HCT116 (cell line): ENCODE data around the gene MARCHF3. TPM values are rescaled to one million over a fixed set of nuclear protein-coding genes. Genes with fewer than 3 reads are reported as not detected.

Experiments used
- ATAC-seq: fragments of 200-7000 bp; cut with Tn5 transposase; 2 replicates; pipeline ENCODE4 v1.9.1; 2020; ENCODE audit warnings: mild to moderate bottlenecking, moderate library complexity
- BruUV-seq: library from RNA; stranded (reverse); fragments of 400-500 nt; replicated peaks from 2 replicates; lab custom pipeline; 2021; lab: Mats Ljungman, UMichigan
- CTCF ChIA-PET: fragments of 300-600 bp; sonication (Branson Sonifier 250); formaldehyde crosslinking; loops from one replicate; lab custom pipeline; 2021; ENCODE audit warnings: antibody characterized with exemption; lab: Charles Lee
- POLR2A ChIA-PET: fragments of 300-600, 350-600 bp; sonication (Branson Sonifier 250); formaldehyde crosslinking; loops from one replicate; lab custom pipeline; 2021; ENCODE audit warnings: antibody characterized with exemption; lab: Charles Lee
- RAD21 ChIA-PET, 2 experiments: fragments of 300-600 bp; sonication (Branson Sonifier 250); formaldehyde crosslinking; loops; one replicate each; lab custom pipeline; 2023; ENCODE audit warnings: low total read pairs in 2 of 2; ENCODE audit not compliant: uncharacterized antibody in 2 of 2, unreplicated experiment in 2 of 2, low non-redundant PET in 1 of 2; lab: Charles Lee
- DNase-seq: peaks from one replicate; pipeline ENCODE4 v3.0.0-alpha.2; 2010; ENCODE audit warnings: low read depth, low spot score
- H2AFZ ChIP-seq: fragments of 200-600 bp; shearing (Covaris generic), sonication (generic); 2 replicates; pipeline ENCODE4 v1.6.1; 2017; ENCODE audit warnings: low read depth, mixed run types, mixed read lengths, antibody characterized with exemption, low read length; ENCODE audit not compliant: poor library complexity, severe bottlenecking
- H3K27ac ChIP-seq: 2 replicates; pipeline ENCODE4 v1.5.1; 2012; ENCODE audit warnings: low read depth, low read length
- H3K27me3 ChIP-seq: fragments of 200-600 bp; sonication (generic); 2 replicates; pipeline ENCODE4 v1.6.1; 2016; ENCODE audit warnings: mixed run types, low read length, mixed read lengths; ENCODE audit not compliant: insufficient read depth
- H3K36me3 ChIP-seq, 2 experiments: fragments of 200-500 bp in 1 of 2; fragments of 200-600 bp in 1 of 2; sonication (Bioruptor generic) in 1 of 2; sonication (generic) in 1 of 2; 2 replicates each; pipeline versions ENCODE4 v1.5.1 to v1.6.1; 2014 to 2016; ENCODE audit warnings: low read length in 2 of 2, inconsistent platforms in 1 of 2, mixed read lengths in 1 of 2, mixed run types in 1 of 2; ENCODE audit not compliant: insufficient read depth in 2 of 2, control insufficient read depth in 1 of 2
- H3K4me1 ChIP-seq, 2 experiments: fragments of 200-600 bp in 1 of 2; sonication (generic) in 1 of 2; 2 replicates each; pipeline versions ENCODE4 v1.5.1 to v1.6.1; 2012 to 2017; ENCODE audit warnings: low read length in 2 of 2, inconsistent platforms in 1 of 2, mild to moderate bottlenecking in 1 of 2, mixed read lengths in 1 of 2, mixed run types in 1 of 2, moderate library complexity in 1 of 2; ENCODE audit not compliant: insufficient read depth in 2 of 2, control insufficient read depth in 1 of 2
- H3K4me2 ChIP-seq: fragments of 200-600 bp; sonication (generic); 2 replicates; pipeline ENCODE4 v1.6.1; 2017; ENCODE audit warnings: mixed run types, low read length, mixed read lengths
- H3K4me3 ChIP-seq, 2 experiments: fragments of 200-600 bp in 1 of 2; sonication (generic) in 1 of 2; replicated peaks in 1 of 2; 2 replicates each; pipeline ENCODE4 v1.5.1; 2011 to 2016; ENCODE audit warnings: low read length in 2 of 2, control low read depth in 1 of 2, low read depth in 1 of 2, mild to moderate bottlenecking in 1 of 2, mixed read lengths in 1 of 2, mixed run types in 1 of 2
- H3K79me2 ChIP-seq: fragments of 200-600 bp; sonication (generic); 2 replicates; pipeline ENCODE4 v1.6.1; 2017; ENCODE audit warnings: mild to moderate bottlenecking, mixed run types, low read length, moderate library complexity, mixed read lengths; ENCODE audit not compliant: insufficient read depth
- H3K9ac ChIP-seq: fragments of 200-600 bp; sonication (generic); 2 replicates; pipeline ENCODE4 v1.6.1; 2016; ENCODE audit warnings: low read length, mixed read lengths
- H3K9me2 ChIP-seq: fragments of 200-600 bp; sonication (generic), shearing (Covaris generic); 2 replicates; pipeline ENCODE4 v1.6.1; 2017; ENCODE audit warnings: mixed run types, mild to moderate bottlenecking, moderate library complexity; ENCODE audit not compliant: insufficient read depth
- H3K9me3 ChIP-seq, 2 experiments: fragments of 200-500 bp in 1 of 2; fragments of 200-600 bp in 1 of 2; sonication (Bioruptor generic) in 1 of 2; sonication (generic) in 1 of 2; 2 replicates each; pipeline ENCODE4 v1.6.1; 2014 to 2017; ENCODE audit warnings: low read length in 2 of 2, mixed read lengths in 2 of 2, inconsistent platforms in 1 of 2, low read depth in 1 of 2, mild to moderate bottlenecking in 1 of 2, mixed run types in 1 of 2, moderate library complexity in 1 of 2; ENCODE audit not compliant: control insufficient read depth in 1 of 2, insufficient read depth in 1 of 2
- H4K20me1 ChIP-seq: fragments of 200-600 bp; sonication (generic), shearing (Covaris generic); 2 replicates; pipeline ENCODE4 v1.6.1; 2017; ENCODE audit warnings: mixed run types, mild to moderate bottlenecking, moderate library complexity; ENCODE audit not compliant: insufficient read depth
- CBX3 ChIP-seq: IDR thresholded peaks from 2 replicates; pipeline ENCODE4 v1.6.1; 2012; ENCODE audit warnings: low read depth
- EGR1 ChIP-seq: IDR thresholded peaks from 2 replicates; pipeline ENCODE4 v1.6.1; 2012; ENCODE audit warnings: low read depth
- EZH2 ChIP-seq: fragments of 200-600 bp; sonication (generic); IDR thresholded peaks from 2 replicates; pipeline ENCODE4 v1.6.1; 2017; ENCODE audit warnings: antibody characterized with exemption, mixed run types
- EZH2phosphoT487 ChIP-seq: fragments of 200-600 bp; IDR thresholded peaks from 2 replicates; pipeline ENCODE4 v1.6.1; 2018; ENCODE audit warnings: antibody characterized with exemption, borderline replicate concordance
- JUND ChIP-seq: IDR thresholded peaks from 2 replicates; pipeline ENCODE4 v1.6.1; 2012
- POLR2A ChIP-seq: IDR thresholded peaks from 2 replicates; pipeline ENCODE4 v1.7.0; 2011; ENCODE audit warnings: borderline replicate concordance; ENCODE audit not compliant: insufficient read depth, insufficient read length; ENCODE audit errors: extremely low read depth
- SIN3A ChIP-seq: IDR thresholded peaks from 2 replicates; pipeline ENCODE4 v1.6.1; 2012; ENCODE audit warnings: low read depth
- TCF7L2 ChIP-seq: IDR thresholded peaks from 2 replicates; pipeline ENCODE4 v1.7.0; 2011; ENCODE audit warnings: borderline replicate concordance, inconsistent platforms; ENCODE audit not compliant: insufficient read depth, insufficient read length; ENCODE audit errors: extremely low read depth
- YY1 ChIP-seq: IDR thresholded peaks from 2 replicates; pipeline ENCODE4 v1.6.1; 2011; ENCODE audit warnings: low read length, low read depth, moderate library complexity, mild to moderate bottlenecking; ENCODE audit not compliant: insufficient replicate concordance; ENCODE audit errors: extremely low read depth
- ZFX ChIP-seq: fragments of 450-650 bp; IDR thresholded peaks from 2 replicates; pipeline ENCODE4 v1.6.1; 2017
- ZNF274 ChIP-seq: fragments of 200-500 bp; sonication (Bioruptor generic); IDR thresholded peaks from 2 replicates; pipeline ENCODE4 v1.6.1; 2014; ENCODE audit warnings: mild to moderate bottlenecking, low read depth, low read length, inconsistent platforms
- intact Hi-C: fragments of 100-400 bp; cut with micrococcal nuclease; formaldehyde crosslinking; loops from 2 replicates; pipeline ENCODE4 v1.10.0; 2022
- total RNA-seq: library from RNA; stranded (reverse); gene quantifications from one replicate; pipeline ENCODE4 v1.2.1, GENCODE V29; 2021; ENCODE audit not compliant: unreplicated experiment
- TF ChIP-seq, protein P1 (sequence below): IDR thresholded peaks from 2 replicates; pipeline ENCODE4 v1.6.1; 2012; ENCODE audit warnings: low read depth
- TF ChIP-seq, protein P2 (sequence below): IDR thresholded peaks from 2 replicates; pipeline ENCODE4 v1.6.1; 2012

MARCHF3 gene
- total RNA-seq, 1 experiment from 2014 or later, result 2.3 TPM

GRCh38 chr5:126941403-126941802 is 89.0 kb downstream of the MARCHF3 start:
- intact Hi-C loops, result no loop called here
- H3K36me3 ChIP-seq, result no peaks in the 10 kb centered on the region
- no peak overlapping the region for H3K4me3 ChIP-seq
- BruUV-seq, result no TSS peak
- no peaks in the 10 kb centered on the region for H3K79me2 ChIP-seq
- no peak overlapping the region for H3K9ac ChIP-seq
- ChIA-PET RAD21 (no interaction called here), CTCF (no interaction called here), POLR2A (no interaction called here)
- H3K4me2 ChIP-seq, result no peak overlapping the region
- no peaks in the 10 kb centered on the region for H3K27me3 ChIP-seq
- no peaks in the 10 kb centered on the region for H3K9me2 ChIP-seq
- no peak overlapping the region for H2AFZ ChIP-seq
- H3K4me1 ChIP-seq, result no peaks in the 10 kb centered on the region
- no peak for DNase-seq
- ATAC-seq, result no peak
- no peaks in the 10 kb centered on the region for H4K20me1 ChIP-seq
- no peaks in the 10 kb centered on the region for H3K9me3 ChIP-seq
- TF ChIP-seq TCF7L2, result no peak
- TF ChIP-seq EZH2, result no peak
- TF ChIP-seq YY1, result no peak
- TF ChIP-seq EGR1, result no peak
- TF ChIP-seq, protein P1, sequence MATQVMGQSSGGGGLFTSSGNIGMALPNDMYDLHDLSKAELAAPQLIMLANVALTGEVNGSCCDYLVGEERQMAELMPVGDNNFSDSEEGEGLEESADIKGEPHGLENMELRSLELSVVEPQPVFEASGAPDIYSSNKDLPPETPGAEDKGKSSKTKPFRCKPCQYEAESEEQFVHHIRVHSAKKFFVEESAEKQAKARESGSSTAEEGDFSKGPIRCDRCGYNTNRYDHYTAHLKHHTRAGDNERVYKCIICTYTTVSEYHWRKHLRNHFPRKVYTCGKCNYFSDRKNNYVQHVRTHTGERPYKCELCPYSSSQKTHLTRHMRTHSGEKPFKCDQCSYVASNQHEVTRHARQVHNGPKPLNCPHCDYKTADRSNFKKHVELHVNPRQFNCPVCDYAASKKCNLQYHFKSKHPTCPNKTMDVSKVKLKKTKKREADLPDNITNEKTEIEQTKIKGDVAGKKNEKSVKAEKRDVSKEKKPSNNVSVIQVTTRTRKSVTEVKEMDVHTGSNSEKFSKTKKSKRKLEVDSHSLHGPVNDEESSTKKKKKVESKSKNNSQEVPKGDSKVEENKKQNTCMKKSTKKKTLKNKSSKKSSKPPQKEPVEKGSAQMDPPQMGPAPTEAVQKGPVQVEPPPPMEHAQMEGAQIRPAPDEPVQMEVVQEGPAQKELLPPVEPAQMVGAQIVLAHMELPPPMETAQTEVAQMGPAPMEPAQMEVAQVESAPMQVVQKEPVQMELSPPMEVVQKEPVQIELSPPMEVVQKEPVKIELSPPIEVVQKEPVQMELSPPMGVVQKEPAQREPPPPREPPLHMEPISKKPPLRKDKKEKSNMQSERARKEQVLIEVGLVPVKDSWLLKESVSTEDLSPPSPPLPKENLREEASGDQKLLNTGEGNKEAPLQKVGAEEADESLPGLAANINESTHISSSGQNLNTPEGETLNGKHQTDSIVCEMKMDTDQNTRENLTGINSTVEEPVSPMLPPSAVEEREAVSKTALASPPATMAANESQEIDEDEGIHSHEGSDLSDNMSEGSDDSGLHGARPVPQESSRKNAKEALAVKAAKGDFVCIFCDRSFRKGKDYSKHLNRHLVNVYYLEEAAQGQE, result no peak
- no peak overlapping the region for H3K27ac ChIP-seq

DNA sequence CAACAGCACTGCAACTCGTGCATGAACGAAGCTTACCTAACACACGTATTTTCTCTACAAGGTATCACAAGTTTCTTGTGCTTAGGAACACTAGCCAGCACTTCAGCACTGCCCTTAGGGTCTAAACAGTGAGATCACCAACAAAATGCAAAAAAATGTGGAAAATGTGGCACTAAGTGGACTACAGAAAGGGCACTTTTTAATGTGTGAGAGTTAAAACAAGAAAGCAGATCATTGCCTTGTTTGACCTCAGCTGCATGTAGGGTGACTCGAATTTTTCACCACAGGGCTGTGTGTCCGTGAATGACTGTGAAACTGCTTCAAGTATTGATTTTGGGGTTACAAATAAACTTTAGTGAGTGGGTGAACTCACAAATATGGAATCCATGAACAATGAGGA is 90.5 kb downstream of the MARCHF3 start:
- TF ChIP-seq, protein P2, sequence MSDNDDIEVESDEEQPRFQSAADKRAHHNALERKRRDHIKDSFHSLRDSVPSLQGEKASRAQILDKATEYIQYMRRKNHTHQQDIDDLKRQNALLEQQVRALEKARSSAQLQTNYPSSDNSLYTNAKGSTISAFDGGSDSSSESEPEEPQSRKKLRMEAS, result no peak
- no peak for TF ChIP-seq EZH2phosphoT487
- TF ChIP-seq JUND, result no peak
- no peak for TF ChIP-seq ZFX
- no peak for TF ChIP-seq SIN3A
- no peak for TF ChIP-seq POLR2A
- TF ChIP-seq YY1, result no peak
- no peak for TF ChIP-seq ZNF274
- no peak for TF ChIP-seq CBX3
- H3K9me2 ChIP-seq, result no peaks in the 10 kb centered on the region
- CTCF ChIA-PET, result no interaction called here
- H3K9ac ChIP-seq, result no peak overlapping the region
- no peak overlapping the region for H3K4me3 ChIP-seq
- no peaks in the 10 kb centered on the region for H4K20me1 ChIP-seq
- no peak overlapping the region for H3K27ac ChIP-seq
- H3K4me1 ChIP-seq, result no peaks in the 10 kb centered on the region
- DNase-seq (no peak), ATAC-seq (no peak)
- H2AFZ ChIP-seq, result no peak overlapping the region
- H3K4me2 ChIP-seq, result no peak overlapping the region
- H3K79me2 ChIP-seq, result no peaks in the 10 kb centered on the region
- no peaks in the 10 kb centered on the region for H3K9me3 ChIP-seq
- H3K36me3 ChIP-seq, result no peaks in the 10 kb centered on the region
- no TSS peak for BruUV-seq
- intact Hi-C loops, result no loop called here
- H3K27me3 ChIP-seq, result no peaks in the 10 kb centered on the region
- POLR2A ChIA-PET, result no interaction called here
- RAD21 ChIA-PET, result no interaction called here
